DND-41 (cell line): ENCODE results near the gene ZNF217.

Experiments used
- CTCF ChIP-seq: IDR thresholded peaks from 2 replicates; pipeline ENCODE4 v1.5.1; 2012; ENCODE audit warnings: borderline replicate concordance, low read length, moderate library complexity, mild to moderate bottlenecking; ENCODE audit not compliant: poor library complexity, severe bottlenecking; ENCODE audit errors: extremely low read depth
- EZH2 ChIP-seq: IDR thresholded peaks from 3 replicates; pipeline ENCODE4 v1.6.1; 2012; ENCODE audit warnings: borderline replicate concordance, low read depth, mild to moderate bottlenecking, moderate library complexity, low read length, inconsistent platforms; ENCODE audit not compliant: severe bottlenecking

GRCh38 chr20:53595018-53595378, 1.4 kb upstream of the ZNF217 start:
- TF ChIP-seq CTCF (no peak), EZH2 (no peak)
